Measurements from ENCODE around the gene XXYLT1. TPM values are rescaled to one million over a fixed set of nuclear protein-coding genes. Genes with fewer than 3 reads are reported as not detected.

Gene XXYLT1
- total RNA-seq, 1 donor from 2014 or later: 41.1 TPM

GRCh38 chr3:195036574-195036973 lies 234.4 kb downstream of the XXYLT1 start:
- Mint-ChIP-seq H3K27me3 (ENCODE audit: low read depth) (no peaks in the 10 kb centered on the region), H3K4me3 (no peak overlapping the region), H3K4me1 (peaks cover 7% of the 10 kb centered on the region), H3K9me3 (peaks cover 7% of the 10 kb centered on the region), H3K36me3 (ENCODE audit: low read depth) (no peaks in the 10 kb centered on the region), H3K27ac (ENCODE audit: unreplicated experiment) (no peak overlapping the region)
- TF ChIP-seq CTCF (conservative IDR thresholded peaks at IDR 0.05): no peak
- DNase-seq (ENCODE audit: low read depth, low spot score): no peak

GRCh38 chr3:195036203-195036505 lies 234.8 kb downstream of the XXYLT1 start:
- no peak for TF ChIP-seq CTCF (conservative IDR thresholded peaks at IDR 0.05)
- no peak overlapping the region for H3K4me3 Mint-ChIP-seq
- H3K36me3 Mint-ChIP-seq (ENCODE audit: low read depth): no peaks in the 10 kb centered on the region
- no peak overlapping the region for H3K27ac Mint-ChIP-seq (ENCODE audit: unreplicated experiment)
- no peak for DNase-seq (ENCODE audit: low read depth, low spot score)
- peaks cover 8% of the 10 kb centered on the region for H3K4me1 Mint-ChIP-seq
- H3K27me3 Mint-ChIP-seq (ENCODE audit: low read depth): no peaks in the 10 kb centered on the region
- peaks cover 7% of the 10 kb centered on the region for H3K9me3 Mint-ChIP-seq

DNA sequence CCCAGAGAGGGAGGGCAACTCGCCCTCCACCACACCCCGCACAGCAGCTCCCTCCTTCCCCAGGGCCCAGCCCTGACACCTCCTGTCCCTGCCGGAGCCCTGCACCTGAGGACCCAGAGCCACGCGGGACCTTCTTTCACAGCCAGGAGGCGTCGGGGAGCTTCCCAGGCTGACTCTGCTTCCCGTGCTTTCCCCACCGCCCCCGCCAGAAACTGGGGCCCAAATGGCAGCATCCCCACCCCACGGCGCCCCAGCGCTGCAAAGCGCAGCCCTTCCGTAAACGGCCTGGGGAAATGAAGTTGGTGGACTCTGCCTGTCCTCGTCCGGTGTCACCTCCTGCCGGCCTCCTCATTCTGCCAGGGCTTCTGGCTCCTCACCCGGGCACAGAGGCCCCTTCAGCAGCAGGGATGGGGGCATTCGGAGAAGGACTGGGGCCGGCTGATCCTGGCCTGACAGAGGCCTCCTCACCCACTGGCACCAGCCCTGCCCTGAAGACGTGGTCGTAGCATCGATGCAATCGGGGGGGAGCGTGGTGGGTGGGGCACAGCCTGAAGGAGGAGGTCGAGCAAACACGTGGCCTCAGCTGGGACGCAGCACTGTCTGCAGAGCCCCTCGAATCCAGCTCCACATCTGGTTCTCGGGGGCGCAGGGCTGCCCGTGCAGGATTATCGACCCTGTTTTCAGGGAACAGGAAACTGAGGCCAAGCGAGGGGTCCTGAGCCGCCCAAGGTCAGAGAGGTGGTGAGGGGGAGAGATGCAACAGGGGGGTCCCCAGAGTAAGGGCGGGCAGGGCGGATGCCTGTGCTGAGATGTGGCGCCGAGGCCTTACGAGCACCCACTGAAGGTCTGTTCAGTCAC lies 235.4 kb downstream of the XXYLT1 start:
- Mint-ChIP-seq H3K27ac (ENCODE audit: unreplicated experiment) (no peak overlapping the region), H3K27me3 (ENCODE audit: low read depth) (no peaks in the 10 kb centered on the region), H3K36me3 (ENCODE audit: low read depth) (no peaks in the 10 kb centered on the region), H3K4me3 (no peak overlapping the region), H3K4me1 (peaks cover 11% of the 10 kb centered on the region), H3K9me3 (peaks cover 7% of the 10 kb centered on the region)
- DNase-seq (ENCODE audit: low read depth, low spot score): no peak
- no peak for TF ChIP-seq CTCF (conservative IDR thresholded peaks at IDR 0.05)

DNA sequence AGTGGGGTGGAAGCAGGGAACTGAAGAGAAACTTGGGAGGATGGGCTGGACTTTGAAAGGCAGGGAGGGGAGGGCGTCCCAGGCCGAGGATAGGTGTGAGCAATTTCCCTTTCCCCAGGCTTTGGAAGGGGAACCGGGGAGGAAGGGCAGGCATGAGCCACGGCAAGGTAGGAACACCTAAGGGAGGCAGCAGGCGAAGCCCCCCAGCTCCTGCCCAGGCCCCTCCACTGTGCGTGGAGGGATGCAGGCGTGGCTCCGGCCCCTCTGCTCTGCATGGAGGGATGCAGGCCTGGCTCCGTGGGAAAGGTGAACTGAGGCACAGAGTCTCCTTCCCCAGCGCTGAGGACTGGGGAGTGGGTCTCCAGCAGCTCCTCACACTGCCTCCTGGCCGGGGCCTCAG lies 236.4 kb downstream of the XXYLT1 start:
- DNase-seq (ENCODE audit: low read depth, low spot score): no peak
- Mint-ChIP-seq H3K9me3 (peaks cover 7% of the 10 kb centered on the region), H3K27me3 (ENCODE audit: low read depth) (no peaks in the 10 kb centered on the region), H3K27ac (ENCODE audit: unreplicated experiment) (no peak overlapping the region), H3K36me3 (ENCODE audit: low read depth) (no peaks in the 10 kb centered on the region), H3K4me1 (peaks cover 17% of the 10 kb centered on the region), H3K4me3 (no peak overlapping the region)
- no peak for TF ChIP-seq CTCF (conservative IDR thresholded peaks at IDR 0.05)

DNA sequence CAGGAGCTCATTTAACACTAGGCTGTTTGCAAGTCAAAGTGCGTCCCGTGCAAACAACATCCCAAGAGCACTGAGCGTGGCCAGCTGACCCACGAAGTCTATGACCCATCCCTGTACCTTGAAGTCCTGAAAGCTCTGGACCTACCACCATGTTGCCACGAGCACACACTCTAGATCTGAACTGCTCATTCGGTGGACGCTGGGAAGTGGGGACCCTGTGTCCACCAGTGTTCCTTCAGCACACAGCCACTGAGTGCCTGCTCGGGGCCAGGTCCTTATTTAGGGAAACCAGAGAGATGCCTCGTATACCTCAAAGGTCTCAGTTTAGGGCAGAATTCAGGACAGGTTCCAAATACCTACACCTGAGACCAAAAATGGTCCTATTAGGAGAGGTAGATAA lies 236.9 kb downstream of the XXYLT1 start:
- no peak overlapping the region for H3K4me3 Mint-ChIP-seq
- no peaks in the 10 kb centered on the region for H3K27me3 Mint-ChIP-seq (ENCODE audit: low read depth)
- DNase-seq (ENCODE audit: low read depth, low spot score): no peak
- H3K9me3 Mint-ChIP-seq: peaks cover 7% of the 10 kb centered on the region
- TF ChIP-seq CTCF (conservative IDR thresholded peaks at IDR 0.05): no peak
- peaks cover 17% of the 10 kb centered on the region for H3K4me1 Mint-ChIP-seq
- H3K27ac Mint-ChIP-seq (ENCODE audit: unreplicated experiment): no peak overlapping the region
- no peaks in the 10 kb centered on the region for H3K36me3 Mint-ChIP-seq (ENCODE audit: low read depth)
